AG08395 (cell line): ENCODE measurements around the gene VIT.

Experiments
- DNase-seq: peaks from one replicate; pipeline ENCODE4 v3.0.0; 2012; ENCODE audit warnings: mixed read lengths, low spot score

VIT gene

GRCh38 chr2:36710858-36711515, 14.5 kb downstream of the VIT start:
- no peak for DNase-seq

DNA sequence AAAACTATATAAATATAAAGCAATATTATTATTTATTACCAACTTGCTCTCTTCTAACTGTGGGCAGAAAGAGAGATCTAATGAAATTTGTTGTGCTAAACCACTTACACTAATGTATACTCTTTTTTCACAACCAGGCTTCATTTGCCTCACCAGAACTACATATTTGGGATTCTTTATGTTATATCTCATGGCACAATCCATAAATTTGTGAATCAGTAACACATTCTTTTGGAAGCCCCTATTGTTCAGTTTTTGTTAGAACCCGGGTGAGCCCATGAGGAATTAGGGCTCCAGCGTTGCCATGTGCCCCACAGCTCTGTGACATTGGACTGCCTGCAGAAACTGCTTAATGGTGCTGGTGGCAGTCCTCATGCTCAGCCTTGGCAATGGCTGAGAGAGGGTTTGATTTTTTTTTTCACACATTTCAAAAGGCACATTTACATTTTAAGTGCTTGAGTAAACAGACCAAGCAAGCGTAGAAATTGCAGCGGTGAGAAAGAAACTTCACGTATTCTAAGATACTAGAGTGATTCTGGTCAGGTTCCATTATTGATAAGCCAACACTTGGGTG, 15.3 kb downstream of the VIT start:
- DNase-seq: no peak

DNA sequence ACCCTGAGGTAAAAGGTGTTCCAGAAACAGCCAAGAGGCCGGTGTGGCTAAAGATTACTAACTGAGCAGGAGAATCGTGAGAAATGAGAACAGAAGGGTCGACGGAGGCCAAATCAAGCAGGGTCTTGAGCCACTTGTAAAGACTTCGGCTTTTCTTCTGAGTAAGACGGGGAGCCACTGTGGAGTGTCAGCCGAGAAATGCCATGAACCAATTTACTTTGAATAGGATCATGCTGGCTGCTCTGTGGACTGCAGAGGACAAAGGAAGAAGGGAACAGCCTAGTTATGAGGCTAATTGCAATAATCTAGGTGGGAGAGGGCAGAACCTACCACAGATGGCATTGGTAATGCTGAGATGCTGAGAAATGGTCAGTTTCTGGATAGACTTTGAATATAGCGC, 16.8 kb downstream of the VIT start:
- DNase-seq: no peak

- no peak for DNase-seq
Measured at GRCh38 chr2:36716111-36716510, 19.6 kb downstream of the VIT start.

DNA sequence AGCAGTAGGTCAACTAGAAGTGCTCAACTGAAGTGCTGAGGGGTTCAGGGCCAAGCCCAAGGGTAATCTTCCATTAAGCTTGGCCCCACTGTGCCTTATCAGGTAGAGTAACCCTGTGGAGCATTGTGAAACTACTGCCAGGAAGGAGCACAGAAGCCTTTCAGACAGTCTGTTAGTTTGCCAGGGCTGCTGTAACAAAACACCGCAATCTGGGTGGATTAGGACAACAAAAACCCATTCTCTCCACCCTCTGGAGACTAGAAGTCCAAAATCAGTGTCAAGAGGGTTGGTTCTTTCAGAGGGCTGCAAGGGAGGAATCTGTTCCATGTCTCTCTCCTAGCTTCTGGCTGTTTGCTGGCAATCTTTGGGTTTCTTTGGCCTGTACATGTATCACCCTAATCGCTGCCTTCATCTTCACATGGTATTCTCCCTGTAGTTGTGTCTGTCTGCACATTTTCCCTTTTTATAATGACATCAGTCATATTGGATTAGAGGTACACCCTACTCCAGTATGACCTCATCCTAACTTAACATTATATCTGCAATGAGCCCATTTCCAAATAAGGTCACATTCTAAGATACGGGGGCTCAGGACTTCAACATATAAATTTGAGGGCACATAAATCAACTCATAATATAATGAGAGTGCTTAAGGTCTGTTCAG, 21.2 kb downstream of the VIT start:
- no peak for DNase-seq

GRCh38 chr2:36727550-36727949, 31.0 kb downstream of the VIT start:
- DNase-seq: no peak

GRCh38 chr2:36729067-36729466, 32.6 kb downstream of the VIT start:
- no peak for DNase-seq

DNA sequence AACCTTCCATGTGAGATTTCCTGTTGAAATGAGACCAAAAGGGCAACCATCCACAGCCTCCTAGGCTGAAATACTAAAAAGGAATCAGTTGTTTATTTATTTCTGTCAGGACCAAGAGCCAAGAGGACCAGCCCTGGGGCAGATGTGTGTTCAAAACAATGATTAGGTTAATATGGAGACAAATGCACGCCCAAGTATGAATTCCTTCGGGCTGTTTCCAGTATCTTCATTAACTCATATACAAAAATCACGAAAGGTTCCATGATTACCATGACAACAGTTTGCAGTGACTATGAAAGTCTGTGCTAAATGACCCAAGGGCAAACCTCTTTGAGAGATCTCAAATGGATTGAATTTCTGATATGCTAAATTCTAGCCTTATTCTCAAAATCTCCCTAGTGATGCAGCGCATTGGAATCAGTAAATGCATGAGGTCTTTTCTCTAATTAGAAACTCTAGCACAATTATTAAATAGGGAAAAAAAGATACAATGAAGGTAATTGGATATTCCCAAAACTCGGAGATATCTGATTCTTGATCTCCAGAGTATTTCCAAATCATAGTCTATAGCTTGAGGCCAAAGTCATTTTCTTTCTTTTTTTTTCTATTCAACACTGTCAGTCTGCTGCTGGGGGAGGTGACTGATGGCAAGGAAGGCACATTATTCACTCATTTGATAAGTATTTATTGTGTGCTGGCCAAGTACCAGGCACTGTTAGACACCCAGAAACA, 35.6 kb downstream of the VIT start:
- DNase-seq: peak; percentile 70

- no peak for DNase-seq
Measured at GRCh38 chr2:36732673-36733036, 36.1 kb downstream of the VIT start.

DNA sequence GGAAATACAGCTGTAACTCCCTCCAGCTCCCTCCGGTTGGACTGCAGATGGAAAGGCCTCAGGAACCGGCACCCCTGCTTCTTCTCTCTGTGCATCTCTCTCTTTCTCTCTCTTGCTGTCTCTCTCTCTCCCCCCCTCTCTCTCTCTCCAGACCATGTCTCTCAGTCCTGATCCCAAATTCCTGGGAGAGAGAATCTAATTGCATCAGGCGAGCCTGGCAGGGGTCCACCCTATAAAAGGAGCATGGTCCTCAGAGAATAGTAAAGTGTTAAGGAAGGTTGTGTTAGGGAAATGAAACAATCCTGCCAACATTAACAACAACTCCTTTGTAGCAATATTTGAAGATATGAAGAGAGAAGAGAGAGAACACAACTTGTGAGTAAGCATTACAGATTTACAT, 36.7 kb downstream of the VIT start:
- DNase-seq: no peak

DNA sequence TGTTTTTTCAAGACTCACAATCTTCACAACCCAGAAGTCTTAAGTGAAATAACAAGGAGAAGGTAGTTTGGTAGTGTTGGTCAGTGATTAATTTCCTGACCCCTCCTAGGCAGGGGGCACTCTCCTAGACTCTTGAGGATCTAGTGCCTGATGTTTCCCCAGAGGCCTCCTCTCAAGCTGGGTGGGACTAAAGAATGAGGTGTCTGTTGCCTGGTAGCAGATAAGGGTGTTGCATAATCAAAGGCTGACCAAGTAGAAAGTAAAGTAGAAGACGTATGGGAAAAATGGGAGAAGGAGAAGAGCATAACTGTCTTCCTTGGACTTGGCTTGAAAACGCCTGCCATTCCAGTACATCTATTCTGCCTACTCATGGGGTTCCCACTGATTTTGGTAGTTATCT, 37.8 kb downstream of the VIT start:
- no peak for DNase-seq

DNA sequence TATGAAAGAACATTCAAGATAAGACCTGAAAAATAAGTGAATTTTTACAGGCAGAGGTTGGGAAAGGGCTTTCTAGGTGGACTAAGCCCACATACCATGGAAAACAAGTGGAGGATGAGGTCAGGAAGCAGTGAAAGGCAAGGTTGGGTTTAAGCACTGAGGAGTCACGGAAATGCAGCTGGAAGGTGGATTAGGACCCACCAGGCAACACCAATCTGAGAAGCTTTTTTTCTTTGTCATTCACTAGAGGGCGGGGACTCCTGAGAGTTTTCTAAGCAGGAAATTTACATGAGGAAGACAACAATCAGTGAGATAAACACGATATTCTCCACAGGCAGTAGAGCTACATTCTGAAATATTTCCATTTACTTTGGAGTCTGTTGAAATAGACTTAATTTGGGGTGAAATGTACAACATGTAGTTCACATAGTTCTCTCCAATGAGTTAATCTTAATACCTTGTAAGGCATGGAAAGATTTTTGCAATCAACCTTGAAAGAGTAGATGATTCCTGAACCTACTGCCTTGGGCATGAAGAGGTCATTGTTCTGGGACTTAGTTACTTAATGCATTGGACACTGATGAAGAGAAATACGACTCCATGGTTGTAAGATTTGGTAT, 40.7 kb downstream of the VIT start:
- no peak for DNase-seq

DNA sequence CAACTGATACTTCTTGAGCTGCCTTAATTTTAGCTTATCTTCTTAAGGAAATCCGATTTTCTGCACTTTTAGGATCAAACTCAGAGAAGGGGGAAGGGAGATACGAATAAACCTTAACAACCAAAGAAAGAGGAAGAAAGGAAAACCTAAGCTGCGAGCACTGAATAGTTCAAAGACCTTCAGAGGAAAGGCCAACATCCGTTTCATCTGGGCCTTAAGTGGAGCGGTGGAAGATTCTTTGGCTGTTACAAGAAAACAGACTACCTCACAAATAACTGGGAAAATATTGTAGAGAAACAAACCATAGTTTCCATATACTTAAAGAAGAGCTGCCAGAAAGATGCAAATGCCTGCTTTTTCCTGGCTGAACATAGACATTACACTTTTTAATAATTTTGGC, 43.6 kb downstream of the VIT start:
- no peak for DNase-seq

DNA sequence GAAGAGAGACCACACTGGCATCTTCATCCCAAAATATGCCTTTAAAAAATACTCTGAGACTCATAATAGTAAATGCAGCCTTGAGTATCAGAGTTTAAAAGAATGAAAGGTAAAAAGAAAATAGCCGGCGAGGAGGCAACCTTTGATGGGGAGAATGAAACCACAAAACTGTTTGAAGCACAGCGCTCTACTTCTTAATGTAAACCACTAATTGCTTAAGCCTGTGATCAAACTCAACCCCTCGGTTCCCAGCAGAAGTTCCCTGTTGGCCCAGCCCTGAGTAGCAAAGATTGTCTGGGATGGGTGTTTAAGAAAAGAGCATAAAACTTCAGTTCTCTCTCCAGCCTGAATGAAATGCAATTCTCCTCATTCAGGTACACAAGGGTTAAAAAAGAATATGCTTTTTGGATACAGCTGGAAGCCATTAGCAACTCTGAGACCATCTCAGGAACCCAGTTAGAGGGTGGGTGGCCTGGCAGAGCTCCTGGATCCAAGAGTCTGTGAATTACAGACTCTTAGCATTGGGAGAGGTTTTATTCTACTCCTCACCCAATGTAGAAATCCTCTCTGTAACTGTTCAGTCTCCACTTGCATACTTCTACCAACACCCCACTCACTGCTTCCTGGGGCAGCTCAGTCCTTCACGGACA, 44.8 kb downstream of the VIT start:
- no peak for DNase-seq

GRCh38 chr2:36743954-36744353, 47.4 kb downstream of the VIT start:
- no peak for DNase-seq

DNA sequence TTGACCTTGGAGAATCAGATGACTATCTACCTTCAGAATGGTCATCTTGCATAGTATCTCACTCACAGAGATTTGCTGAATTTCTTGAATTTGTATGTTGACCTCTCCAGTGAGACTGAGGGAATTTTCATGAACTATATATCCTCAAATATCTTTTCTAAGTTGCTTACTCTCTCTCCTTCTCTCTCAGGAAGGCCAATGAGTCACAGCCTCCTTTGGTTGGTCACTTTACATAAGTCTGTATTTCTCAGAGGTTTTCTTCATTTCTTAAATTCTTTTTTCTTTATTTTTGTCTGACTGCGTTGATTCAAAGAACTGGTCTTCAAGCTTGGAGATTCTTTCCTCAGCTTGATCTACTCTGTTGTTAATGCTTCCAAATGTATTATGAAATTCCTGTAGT, 51.7 kb downstream of the VIT start:
- no peak for DNase-seq

DNA sequence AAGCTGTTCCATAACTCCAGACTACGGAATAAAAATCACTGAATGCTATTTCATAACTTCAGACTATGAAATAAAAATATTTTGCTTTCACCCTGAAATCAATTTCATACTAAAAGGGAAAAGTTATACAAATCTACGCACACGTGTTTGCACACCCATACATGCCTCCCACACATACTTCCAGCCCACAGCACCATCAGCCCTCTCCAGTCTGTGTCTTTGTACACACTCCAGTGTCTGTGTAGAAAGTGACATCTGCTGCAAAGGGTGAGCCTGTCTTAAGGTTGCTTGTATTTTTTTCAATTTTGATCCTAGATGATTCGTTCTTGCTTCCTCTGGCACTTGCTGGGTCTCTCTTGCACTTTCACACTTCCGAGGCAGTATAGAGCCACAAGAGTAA, 53.6 kb downstream of the VIT start:
- no peak for DNase-seq

DNA sequence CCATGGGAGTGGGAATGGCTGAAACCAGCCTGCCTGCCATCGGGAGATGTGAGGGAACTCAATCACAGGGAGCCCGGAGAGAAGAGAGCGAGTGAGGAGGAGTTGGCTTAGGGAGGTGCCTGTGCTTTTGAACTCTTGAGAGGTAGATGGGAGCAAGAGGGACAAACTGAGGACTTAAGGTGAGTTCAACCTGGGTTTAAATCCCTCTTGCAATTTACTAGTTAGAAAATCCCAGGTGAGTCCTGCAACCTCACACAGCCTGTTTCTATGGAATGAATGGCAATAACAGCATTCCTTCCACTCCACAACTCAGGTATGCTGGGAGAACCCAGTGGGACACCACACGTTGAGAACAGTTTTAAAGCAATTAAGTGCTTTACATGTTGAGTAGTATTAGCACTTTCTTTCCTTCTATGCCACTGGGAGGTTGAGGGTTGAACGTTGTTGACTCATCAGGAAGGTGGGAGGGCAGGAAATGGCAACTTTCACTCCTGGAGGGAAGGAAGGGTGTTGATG, 57.3 kb downstream of the VIT start:
- DNase-seq: no peak

- DNase-seq: no peak
Measured at GRCh38 chr2:36754578-36754977, 58.1 kb downstream of the VIT start.

DNA sequence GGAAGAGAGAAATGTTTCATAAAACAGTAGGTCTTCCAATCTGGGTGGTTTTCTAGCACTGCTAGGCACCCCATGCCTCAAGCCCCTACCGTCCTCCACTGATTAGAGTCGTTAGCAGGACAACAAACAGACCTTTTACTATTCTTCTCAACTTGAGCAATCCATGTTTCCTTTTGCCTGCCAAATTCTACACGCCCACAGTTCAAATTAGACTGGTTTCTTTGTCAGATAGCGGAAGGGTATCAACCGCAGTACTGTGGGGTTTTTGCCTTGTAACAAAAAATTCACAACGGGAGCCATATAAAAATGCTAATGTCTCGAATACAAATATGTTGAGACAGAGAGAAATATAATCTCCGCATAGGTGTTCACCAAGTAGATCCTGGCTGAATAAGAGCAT, 59.9 kb downstream of the VIT start:
- no peak for DNase-seq

DNA sequence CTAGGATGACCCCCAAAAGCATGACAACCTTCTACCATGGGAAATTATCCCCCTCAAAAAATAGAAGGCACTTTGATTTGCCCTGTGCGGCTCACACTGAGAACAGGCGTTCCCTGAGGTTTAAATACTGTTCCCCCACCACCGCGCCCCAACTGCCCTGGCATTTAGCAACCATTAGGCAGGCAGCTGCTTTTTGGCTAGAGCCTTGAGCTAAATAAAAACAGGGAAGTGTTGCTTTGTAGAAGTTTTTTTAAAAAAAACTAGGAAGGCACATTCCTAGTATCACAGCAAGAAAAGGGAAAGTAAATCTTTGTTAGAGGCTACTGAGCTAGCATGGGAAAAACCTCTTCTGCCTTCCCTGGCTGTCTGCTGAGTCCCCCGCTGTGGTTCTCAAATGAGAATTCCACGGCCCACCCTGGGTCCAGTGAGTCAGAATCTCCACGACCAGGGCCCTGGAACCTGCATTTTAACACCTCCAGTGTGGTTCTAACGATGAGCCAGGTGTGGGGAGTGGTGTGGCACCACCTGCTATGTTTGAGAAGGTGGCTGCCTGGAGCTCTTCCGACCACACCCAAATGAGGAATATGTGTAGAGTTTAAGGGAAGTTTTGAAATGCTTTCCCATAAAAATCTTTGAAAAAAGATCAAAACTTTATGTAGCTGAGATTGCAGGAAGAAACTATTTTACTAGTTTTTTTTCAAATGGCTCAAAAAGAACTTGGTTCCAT, 66.4 kb downstream of the VIT start:
- no peak for DNase-seq
